GM21515 (cell line): ENCODE measurements around the gene ADAM19.

ENCODE experiments used
- ATAC-seq: cut with Tn5 transposase; IDR thresholded peaks from one replicate; pipeline ENCODE4 v1.9.1; 2021; ENCODE audit not compliant: unreplicated experiment

ADAM19 gene

GRCh38 chr5:157544623-157544989, 31.0 kb downstream of the ADAM19 start:
- ATAC-seq = no peak

DNA sequence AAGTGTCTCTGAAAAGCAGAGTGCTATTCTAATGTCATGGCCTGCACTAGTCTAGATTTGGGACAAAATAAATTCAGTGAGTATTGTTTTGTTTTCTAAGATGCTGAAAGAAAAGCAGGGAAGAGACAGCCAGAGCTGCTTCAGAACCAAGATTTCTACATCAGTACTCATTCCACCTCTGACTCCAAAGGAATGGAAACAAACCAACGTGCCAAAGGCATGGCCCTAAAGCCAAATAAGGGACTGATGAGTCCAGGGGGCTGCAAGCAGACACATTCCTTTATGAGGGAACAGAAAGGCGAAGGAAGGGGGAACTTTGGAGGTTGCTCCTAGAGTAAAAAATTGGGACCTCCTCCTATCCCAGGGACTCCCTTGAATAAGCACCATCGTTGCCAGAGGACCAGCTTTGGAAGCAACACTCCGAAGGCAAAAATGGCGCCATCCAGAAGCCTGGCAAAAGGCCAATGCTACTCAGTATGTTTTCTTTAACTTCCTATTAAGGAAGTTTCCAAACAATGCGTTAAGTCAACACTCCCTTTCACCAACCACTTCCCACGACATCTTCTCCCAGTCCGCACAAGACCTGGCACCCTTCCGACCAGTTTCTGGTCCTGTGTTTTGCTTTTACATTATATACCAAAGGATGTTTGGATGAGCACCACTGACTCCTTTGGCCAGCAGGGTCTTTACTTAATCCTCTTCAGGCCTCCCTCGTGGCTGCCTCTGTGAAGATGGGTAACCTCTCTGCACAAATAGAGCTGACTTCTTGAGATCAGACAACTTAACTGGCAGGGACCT, 31.6 kb downstream of the ADAM19 start:
- no peak for ATAC-seq

GRCh38 chr5:157542282-157543000, 33.1 kb downstream of the ADAM19 start:
- no peak for ATAC-seq

DNA sequence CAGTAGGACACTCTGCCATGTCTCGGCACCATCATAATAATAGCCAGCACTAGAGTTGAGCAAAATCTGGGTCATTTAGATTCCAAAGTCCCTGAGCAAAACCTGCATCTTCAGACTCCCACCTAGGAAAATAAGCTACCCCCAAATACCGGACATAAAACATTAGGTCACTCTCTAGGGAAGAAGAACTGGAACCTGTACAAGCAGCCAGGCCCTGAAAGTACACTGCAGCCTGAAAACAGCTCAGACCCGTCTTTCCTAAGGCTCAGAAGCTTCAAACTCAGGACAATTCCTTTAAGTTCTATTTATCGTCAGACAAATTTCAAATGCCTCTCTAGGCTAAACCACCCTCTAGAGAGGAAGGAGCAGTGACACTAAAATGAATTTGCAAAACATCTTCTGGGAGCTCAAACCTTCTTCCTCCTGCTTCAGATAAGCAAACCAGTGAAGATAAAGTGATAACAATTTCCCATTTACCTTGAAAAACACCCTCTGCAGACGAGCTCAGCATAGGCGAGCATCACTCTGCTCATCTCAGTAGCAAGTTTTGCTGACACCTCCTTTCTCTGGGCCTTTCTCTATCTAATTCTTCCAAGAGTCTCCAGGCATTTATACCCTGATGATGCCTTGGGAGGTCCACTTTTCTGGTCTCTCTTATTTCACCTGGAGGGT, 34.0 kb downstream of the ADAM19 start:
- ATAC-seq = peak; percentile 7

GRCh38 chr5:157540707-157541446, 34.7 kb downstream of the ADAM19 start:
- peak; percentile 93 for ATAC-seq

- no peak for ATAC-seq
Observed at GRCh38 chr5:157540124-157540523, 35.5 kb downstream of the ADAM19 start.

DNA sequence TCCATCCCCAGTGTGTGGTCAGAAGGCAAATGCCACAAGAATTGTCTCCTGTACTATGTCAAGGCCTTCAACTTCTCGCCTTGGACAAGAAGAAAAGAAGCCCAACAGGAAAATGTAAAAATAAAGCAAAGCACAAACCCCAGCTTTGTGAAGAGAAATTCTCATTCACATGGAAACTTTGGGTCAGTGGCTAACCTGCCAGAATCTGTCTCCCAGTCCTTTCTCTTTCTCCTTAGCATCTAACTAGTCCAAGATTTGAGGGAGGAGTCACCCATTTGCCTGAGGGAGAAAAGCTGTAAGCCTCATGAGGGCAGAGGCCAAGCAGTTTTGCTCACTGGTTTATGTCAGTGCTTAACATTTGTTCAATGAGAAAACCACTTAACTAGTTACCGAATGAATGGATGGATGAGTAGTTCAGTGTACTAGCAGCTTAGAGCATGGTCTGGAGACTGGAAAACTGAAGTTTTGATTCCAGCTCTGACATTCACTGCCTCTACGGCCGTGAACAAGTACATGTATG, 36.0 kb downstream of the ADAM19 start:
- no peak for ATAC-seq

DNA sequence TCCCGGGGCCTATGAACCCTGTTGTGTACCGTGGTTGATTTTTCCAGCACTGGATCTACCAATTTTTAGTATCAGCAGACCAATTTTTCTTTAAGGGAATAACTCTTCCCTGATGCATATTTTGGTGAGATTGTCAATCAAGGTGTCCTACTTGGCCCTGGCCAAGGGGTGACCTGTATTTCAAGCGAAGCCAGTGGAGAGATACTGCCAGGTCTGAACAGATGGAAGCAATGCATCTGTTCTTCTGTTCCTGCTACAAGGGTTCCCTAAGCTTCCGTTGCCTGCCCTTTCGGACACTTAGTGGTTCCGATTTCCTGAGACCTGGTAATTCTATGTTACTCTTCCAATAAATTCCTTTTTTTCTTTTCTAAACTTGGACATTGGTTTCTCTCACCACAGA, 37.3 kb downstream of the ADAM19 start:
- ATAC-seq = no peak

DNA sequence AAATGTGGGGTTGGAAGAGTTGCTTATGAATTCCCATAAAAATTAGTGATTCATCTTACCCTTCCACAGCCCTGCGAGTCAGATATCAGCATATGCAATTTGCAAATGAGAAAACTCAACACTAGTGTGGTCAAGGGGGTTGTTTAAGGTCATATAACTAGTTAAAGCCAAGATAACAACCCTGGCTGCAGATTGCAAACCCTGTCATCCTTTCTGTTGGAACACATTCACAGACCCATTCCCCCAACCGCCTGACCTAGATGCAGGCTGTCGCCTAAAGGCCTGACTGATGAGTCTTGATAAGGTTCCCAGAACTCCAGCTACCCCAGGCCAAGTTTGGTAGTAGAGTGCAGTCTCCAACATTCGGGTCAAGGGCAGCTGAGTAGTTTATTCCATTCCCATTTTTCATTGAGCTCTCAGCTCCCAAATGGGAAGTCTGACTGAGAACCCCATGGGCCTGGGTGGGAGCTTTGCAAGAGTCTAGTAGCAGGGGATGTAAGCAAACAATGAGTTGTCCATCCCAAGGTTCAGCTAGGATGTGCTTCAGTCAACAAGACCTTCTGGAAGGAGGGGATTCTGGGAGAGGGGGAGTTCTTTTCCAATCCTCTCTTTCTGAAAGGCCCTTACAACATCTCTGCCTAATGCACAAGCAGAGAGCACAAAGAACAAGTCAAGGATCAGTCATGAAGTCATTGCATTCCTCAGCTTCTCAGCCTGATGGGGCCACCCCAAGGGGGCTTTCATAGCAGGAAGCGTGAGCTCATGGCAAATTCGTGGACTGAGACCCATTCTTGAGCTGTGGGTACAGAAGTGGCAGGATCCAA, 40.3 kb downstream of the ADAM19 start:
- no peak for ATAC-seq

DNA sequence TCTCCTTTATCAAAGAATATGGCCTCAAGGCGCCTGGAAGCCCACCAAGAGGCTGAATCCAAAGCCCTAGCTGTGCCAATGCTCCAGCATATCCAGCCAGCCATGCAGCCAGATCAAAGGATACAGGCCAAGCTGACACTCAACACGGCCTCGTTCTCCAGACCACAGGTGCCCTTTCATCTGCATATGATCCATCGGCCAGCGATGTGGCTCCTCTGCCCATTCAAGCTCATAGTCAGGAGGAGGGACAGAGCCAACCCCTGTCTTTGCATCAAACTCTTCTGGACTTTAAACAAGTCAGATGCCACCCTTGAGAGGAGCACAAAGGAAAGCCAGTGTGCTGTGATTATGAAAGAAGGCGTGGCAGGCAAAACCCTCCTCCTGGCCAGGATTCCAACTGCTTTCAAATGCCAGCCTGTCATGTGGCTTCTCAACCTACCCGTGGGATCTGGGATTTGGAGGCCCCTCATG, 42.5 kb downstream of the ADAM19 start:
- ATAC-seq = no peak

DNA sequence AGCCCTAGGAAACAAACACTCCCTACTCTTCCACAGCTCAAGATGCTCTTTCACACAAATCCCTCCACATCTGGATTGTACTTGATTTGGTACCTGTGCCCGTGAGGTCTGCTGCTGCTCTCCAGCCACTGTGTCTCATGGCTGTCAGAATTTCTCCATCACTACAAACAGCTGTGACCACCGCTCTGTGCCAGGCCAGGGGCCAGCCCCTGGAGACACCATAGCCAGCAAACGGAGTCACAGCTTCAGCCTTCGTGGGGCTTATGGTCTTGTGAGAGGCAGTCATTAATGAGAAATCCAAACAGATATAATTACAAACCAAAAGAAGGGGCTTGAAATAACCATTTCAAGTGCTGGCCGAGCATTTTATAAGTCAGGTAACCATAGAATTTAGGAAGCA, 43.6 kb downstream of the ADAM19 start:
- ATAC-seq = no peak

GRCh38 chr5:157530226-157530972, 45.2 kb downstream of the ADAM19 start:
- ATAC-seq = no peak

- ATAC-seq = no peak
Observed at GRCh38 chr5:157529002-157529401, 46.6 kb downstream of the ADAM19 start.

DNA sequence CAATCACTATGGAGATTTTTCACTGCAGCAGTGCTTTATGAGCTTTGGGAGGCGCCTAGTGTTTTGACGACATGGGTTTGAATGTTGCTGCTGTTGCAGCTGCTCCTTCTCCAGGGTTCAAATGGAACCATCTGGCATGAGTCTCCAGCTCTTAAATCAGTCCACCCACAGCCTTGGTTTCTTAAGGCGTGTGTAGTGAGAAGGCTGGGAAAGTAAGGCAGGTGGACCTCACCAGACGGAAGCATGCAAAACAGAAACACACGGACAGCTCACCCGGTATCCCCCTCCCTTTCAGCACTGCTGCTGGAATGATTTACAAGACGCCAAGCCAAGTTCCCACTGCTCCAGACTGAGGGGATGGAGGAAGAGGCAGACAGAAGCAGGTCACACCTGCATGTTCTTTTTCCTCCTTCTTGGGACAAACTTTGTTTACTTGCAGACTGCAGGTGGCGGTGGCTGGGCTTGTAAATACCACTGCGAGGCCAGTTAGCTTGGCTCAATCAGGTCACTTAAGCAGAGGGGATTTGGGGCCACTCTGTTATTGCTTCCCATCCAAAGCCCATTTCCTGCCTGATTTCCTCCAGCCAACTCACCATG, 47.4 kb downstream of the ADAM19 start:
- no peak for ATAC-seq

DNA sequence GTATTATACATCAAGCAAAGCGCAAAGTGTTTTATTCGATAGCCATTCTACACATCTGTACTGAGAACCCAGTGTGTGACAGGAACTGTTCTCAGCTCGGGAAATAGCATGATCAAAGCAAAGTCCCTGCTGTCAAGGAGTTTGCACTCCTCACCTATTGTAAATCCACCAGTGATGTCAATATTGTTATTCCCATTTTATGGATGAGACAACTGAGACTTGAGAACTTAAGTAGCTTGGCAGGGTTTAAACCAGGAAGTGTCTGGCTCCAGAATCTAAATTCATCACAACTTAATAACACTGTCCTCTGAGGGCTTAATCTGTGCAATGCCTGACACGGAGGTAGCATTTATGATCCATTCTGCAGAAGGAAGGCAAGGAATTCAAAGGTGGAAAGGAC, 50.7 kb downstream of the ADAM19 start:
- no peak for ATAC-seq

- ATAC-seq = no peak
Observed at GRCh38 chr5:157523976-157524375, 51.6 kb downstream of the ADAM19 start.

- ATAC-seq = no peak
Observed at GRCh38 chr5:157521704-157522029, 53.9 kb downstream of the ADAM19 start.

DNA sequence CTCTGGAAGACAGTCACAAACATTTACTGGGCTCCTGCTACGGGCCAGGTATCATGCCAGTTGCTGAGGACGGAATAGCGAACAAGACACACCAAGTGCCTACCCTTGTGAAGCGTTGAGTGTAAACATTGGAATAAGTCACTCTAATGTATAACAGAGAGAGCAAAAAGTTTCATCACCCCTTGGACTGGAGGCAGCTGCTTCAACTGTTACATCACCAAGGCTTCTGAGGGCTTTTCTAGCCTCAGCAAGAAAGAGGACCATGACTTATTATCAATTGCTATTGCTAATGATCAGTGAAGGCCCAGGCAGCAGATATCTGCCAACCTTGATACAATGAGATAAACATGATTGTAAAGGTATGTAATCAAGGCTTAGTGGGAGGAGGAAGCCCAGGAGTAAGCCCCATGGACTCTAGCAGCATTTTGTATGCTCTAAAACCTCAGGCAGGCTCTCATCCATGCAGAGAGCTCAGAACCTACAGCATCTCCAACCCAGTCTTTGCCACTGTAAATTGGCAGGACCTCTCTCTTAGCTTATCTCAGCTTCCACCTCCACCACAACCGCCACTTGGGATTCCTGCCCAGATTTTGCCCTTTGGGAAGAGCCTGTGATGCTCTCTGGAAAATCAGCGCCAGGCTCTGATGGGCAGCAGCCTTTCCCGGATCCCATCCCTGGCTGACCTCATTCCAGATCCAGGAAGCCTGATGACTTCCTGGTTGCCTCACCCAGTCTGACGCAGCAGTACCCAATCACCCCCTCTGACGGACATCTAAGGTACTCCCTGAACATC, 54.5 kb downstream of the ADAM19 start:
- no peak for ATAC-seq
